Stimulated activated CD4-positive, alpha-beta T cell treated with anti-CD3 and anti-CD28 coated beads, TNF-alpha, amount 100 ng/mL, for 1 hour (primary cell): ENCODE data around the gene GP1BA.
A peak's percentile ranks its signal among the peaks of the same experiment; 100 is the strongest.

Experiments
- DNase-seq, 3 donors: peaks; one replicate each; pipeline ENCODE4 v3.0.0-alpha.2; 2020; ENCODE audit warnings: low read depth in 3 of 3, low spot score in 1 of 3

Gene GP1BA

DNA sequence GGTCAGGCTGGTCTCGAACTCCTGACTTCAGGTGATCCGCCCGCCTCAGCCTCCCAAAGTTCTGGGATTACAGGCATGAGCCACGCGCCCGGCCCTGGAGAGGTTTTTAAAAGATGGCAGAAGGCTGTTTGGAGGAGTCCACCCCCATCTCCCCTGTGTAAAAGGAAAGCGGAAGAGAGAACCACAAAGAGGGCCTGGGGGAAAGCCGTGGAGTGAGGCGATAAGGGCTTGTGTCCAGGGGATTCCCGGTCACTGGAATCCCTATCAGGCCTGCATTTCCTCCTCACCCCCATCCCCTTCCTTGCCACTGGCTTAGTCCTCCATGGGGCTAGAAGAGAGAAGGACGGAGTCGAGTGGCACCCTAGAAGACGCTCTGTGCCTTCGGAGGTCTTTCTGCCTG is at the start of gene GP1BA:
Gene GP1BA, plus strand, starts transcription at position 315 of the 400 bp plus-strand sequence. CDS start 328 bp downstream, outside the sequence.
- no peak for DNase-seq

DNA sequence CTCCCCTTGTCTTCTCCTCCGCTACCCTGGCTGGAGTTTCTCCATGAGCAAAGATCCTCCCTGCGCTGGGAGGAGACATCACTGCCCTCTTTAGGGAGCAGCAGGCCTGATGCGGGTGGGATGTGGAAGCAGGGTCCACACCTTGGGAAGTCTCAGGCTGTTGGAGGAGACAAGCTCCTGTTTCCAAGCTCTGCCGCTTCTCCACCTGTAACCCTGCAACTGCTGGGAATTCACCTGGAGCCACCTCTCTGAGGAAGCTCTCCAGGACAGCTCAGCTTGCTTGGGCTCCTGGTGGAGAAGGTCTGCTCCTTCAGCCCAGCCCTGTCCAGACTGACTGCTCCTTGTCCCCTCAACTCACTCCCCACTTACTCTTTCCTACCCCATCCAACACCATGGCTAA is 47.6 kb upstream of the GP1BA start:
- DNase-seq: no peak

GRCh38 chr17:4886830-4887229 is 45.2 kb upstream of the GP1BA start:
- DNase-seq: no peak

GRCh38 chr17:4887581-4887980 is 44.5 kb upstream of the GP1BA start:
- no peak for DNase-seq

- no peak for DNase-seq
Observed at GRCh38 chr17:4891411-4892410, 40.4 kb upstream of the GP1BA start.

- no peak for DNase-seq
Observed at GRCh38 chr17:4892499-4893221, 39.4 kb upstream of the GP1BA start.

- DNase-seq: no peak
Observed at GRCh38 chr17:4893272-4893671, 38.8 kb upstream of the GP1BA start.

DNA sequence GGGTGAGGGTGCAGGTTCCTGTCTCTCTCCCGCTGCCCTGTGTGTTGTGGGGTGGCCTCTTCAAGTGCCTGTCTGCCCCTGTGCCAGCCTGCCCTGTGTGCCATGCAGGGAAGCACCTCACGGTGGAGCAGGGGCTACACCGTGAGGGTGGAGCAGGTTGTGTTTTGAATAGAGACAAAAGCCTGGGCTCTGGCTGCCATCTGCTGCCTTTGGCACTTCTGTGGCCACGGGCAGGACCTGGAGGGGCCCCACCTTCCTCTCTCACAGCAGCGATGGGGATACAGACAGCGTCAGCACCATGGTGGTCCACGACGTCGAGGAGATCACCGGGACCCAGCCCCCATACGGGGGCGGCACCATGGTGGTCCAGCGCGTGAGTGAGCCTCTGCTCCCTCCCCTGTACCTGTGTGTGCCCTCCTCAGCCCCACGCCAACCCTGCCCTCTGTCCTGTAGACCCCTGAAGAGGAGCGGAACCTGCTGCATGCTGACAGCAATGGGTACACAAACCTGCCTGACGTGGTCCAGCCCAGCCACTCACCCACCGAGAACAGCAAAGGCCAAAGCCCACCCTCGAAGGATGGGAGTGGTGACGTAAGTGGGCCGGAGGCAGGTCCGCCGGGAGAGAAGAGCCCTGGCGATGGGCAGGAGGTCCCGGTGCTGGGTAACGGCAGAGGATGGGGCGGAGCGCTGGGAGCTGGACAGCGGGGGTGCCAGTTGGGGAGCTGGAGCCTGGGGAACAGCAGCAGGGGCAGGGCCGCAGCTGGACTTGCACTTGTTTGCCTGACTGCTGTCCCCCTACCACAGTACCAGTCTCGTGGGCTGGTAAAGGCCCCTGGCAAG is 38.1 kb upstream of the GP1BA start:
- no peak for DNase-seq

- no peak for DNase-seq
Observed at GRCh38 chr17:4895121-4895520, 37.0 kb upstream of the GP1BA start.

DNA sequence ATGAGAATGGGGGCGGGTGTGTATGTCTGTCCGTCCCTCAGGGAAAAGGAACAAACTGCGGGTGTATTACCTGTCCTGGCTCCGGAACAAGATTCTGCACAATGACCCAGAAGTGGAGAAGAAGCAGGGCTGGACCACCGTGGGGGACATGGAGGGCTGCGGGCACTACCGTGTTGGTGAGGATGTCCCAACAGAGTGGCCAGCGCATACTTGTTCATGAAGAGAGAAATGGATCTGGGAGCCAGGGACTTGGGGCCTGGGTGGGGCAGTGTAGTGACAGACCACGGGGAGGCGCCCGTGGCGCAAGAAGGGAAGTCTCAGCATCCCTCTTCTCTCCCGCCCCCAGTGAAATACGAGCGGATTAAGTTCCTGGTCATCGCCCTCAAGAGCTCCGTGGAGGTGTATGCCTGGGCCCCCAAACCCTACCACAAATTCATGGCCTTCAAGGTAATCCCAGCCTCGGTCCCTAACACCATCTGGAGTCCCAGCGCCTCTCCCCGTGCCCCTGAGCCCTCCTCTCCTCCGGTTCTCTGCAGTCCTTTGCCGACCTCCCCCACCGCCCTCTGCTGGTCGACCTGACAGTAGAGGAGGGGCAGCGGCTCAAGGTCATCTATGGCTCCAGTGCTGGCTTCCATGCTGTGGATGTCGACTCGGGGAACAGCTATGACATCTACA is 36.3 kb upstream of the GP1BA start:
- DNase-seq: no peak

DNA sequence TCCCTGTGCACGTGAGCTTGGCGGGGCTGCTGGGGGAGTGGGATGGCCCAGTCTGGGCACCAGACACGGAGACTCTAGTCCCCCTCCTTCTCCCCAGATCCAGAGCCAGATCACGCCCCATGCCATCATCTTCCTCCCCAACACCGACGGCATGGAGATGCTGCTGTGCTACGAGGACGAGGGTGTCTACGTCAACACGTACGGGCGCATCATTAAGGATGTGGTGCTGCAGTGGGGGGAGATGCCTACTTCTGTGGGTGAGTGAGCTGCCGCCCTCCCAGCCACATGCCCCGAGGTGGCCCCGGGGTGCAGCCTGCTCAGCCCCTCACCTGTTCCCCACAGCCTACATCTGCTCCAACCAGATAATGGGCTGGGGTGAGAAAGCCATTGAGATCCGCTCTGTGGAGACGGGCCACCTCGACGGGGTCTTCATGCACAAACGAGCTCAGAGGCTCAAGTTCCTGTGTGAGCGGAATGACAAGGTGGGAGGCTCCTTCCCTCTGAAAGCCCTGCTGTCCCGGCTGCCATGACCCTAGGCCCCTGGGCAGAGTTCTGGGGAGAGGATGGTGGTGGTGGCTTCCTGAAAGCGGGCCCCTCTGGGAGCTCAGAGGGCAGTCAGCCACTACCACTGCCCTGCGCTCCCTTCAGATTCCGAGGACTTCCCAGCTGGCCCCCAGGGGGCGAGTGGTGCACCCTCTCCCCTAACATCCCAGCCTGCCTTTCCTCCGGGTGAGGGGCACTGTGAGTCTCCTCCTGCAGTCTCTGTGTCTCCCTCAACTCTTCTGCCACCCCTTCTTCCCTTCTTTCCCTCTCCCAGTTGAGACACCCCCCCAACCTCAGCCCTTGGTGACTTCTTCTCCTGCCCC is 35.5 kb upstream of the GP1BA start:
- no peak for DNase-seq

GRCh38 chr17:4897198-4897687 is 34.8 kb upstream of the GP1BA start:
- no peak for DNase-seq

DNA sequence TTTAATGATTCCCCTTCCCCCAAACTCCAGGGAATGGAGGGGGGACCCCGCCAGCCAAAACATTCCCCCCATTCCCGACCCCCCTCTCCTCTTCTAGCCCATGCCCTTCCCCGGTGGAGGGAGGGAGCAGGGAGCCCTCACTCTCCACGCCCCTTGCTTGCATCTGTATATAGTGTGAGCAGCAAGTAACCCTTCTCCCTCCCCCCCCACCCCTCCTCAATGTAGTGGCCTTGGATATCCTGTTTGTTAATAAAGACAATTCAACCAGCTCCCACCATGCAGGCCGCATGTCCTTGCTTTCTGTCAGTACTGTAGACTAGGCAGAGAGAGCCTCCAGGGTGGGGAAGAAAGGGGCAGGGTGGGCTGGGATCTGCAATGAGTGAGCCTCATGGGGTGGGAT is 34.3 kb upstream of the GP1BA start:
- DNase-seq: no peak

DNA sequence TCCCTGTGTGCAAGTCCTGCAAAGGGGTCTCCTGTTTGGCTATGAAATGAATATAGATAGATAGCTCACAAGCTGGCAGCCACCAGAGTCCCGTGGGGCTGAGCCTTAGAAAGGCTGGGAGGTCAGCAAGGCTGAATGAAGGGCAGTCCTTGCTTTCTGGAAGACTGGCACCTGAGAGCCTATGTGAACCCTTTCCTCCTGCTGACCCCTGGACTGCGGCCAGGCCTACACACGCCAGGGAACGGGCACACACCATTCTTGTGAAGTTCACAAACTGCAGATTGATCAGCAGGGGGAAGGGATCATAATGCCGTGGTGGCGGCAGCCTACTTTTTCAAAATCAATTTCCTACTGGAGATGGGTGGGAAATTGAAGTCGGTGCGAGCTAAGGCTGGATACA is 33.7 kb upstream of the GP1BA start:
- no peak for DNase-seq

- no peak for DNase-seq
Observed at GRCh38 chr17:4898927-4899326, 33.1 kb upstream of the GP1BA start.

- peak; percentile 74 to 95 (median 83) for DNase-seq
Observed at GRCh38 chr17:4899341-4900230, 32.5 kb upstream of the GP1BA start, which contains the start of gene C17orf107. C17orf107 (plus strand) TSS chr17:4899536; CDS start chr17:4899763, 227 bp downstream.

DNA sequence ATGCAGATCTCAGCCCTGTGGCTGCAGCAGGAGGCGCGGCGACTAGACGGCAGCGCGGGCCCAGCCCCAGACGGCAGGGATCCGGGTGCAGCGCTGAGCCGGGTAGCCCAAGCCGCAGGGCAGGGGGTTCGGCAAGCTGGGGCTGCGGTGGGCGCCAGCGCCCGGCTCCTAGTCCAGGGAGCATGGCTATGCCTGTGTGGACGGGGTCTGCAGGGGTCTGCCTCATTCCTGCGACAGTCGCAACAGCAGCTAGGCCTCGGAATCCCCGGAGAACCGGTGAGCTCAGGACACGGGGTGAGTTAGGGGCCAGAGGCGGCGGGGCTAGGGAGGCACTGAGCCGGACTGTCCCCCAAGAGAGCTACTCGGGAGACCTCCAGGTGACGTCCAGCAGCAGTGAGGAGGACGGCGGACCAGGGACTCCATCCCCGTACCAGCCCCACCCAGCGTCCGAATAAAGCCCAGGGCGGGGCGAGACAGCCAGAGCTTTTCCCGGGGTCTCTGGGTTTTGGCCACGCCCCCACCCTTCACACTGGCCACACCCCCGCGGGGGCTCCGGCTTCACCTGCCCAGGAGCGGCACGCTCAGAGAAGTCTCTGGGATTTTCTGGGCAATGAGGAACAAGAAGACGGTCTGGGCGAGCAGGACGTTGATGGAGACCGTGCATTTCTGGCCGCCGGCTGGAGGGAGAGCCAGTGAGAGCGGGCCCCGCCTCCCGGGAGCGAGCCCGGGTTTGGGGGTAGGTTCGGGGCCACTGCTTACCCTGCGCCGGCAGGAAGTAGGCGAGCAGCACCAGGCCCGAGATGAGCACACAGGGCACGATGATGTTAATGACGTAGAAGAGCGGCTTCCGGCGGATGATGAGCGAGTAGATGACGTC is 31.6 kb upstream of the GP1BA start:
- DNase-seq: no peak
